Fibroblast of lung (primary cell): ENCODE data around the gene FSIP1. TPM values are rescaled to one million over a fixed set of nuclear protein-coding genes. Genes with fewer than 3 reads are reported as not detected.

Experiments used
- DNase-seq, 2 donors: peaks; one replicate each; pipeline versions ENCODE4 v3.0.0 to v3.0.0-alpha.2; 2010; ENCODE audit warnings: low read depth in 2 of 2
- H2AFZ ChIP-seq: 2 replicates; pipeline ENCODE4 v1.5.1; 2012; ENCODE audit warnings: low read length, control low read depth, inconsistent platforms
- H3K27ac ChIP-seq: 2 replicates; pipeline ENCODE4 v1.5.1; 2011; ENCODE audit warnings: low read length, control low read depth; ENCODE audit not compliant: insufficient read depth
- H3K27me3 ChIP-seq: 2 replicates; pipeline ENCODE4 v1.5.1; 2011; ENCODE audit warnings: mild to moderate bottlenecking, low read length; ENCODE audit not compliant: control insufficient read depth, insufficient read depth
- H3K36me3 ChIP-seq: 2 replicates; pipeline ENCODE4 v1.5.1; 2011; ENCODE audit warnings: low read length; ENCODE audit not compliant: control insufficient read depth, insufficient read depth
- H3K4me1 ChIP-seq: 2 replicates; pipeline ENCODE4 v1.5.1; 2011; ENCODE audit warnings: low read length; ENCODE audit not compliant: control insufficient read depth, insufficient read depth; ENCODE audit errors: extremely low read depth
- H3K4me2 ChIP-seq: 2 replicates; pipeline ENCODE4 v1.5.1; 2011; ENCODE audit warnings: low read length, control low read depth; ENCODE audit not compliant: insufficient read depth; ENCODE audit errors: extremely low read depth
- H3K4me3 ChIP-seq, 4 experiments: fragments of 200-600 bp in 1 of 4; sonication (generic) in 1 of 4; replicated peaks in 1 of 4; 2 replicates each; pipeline ENCODE4 v1.5.1; 2011 to 2016; ENCODE audit warnings: low read length in 4 of 4, low read depth in 3 of 4, mild to moderate bottlenecking in 3 of 4, control low read depth in 2 of 4, inconsistent platforms in 1 of 4, mixed read lengths in 1 of 4; ENCODE audit not compliant: insufficient read depth in 1 of 4; ENCODE audit errors: control extremely low read depth in 1 of 4
- H3K79me2 ChIP-seq: 2 replicates; pipeline ENCODE4 v1.5.1; 2012; ENCODE audit warnings: mild to moderate bottlenecking, low read length, inconsistent platforms; ENCODE audit not compliant: control insufficient read depth, insufficient read depth
- H3K9ac ChIP-seq: 2 replicates; pipeline ENCODE4 v1.5.1; 2011; ENCODE audit warnings: mild to moderate bottlenecking, low read length, control low read depth; ENCODE audit not compliant: insufficient read depth
- H3K9me3 ChIP-seq: 2 replicates; pipeline ENCODE4 v1.5.1; 2012; ENCODE audit warnings: low read depth, low read length; ENCODE audit not compliant: control insufficient read depth, insufficient read depth
- H4K20me1 ChIP-seq: 2 replicates; pipeline ENCODE4 v1.5.1; 2011; ENCODE audit warnings: low read length; ENCODE audit not compliant: control insufficient read depth, insufficient read depth; ENCODE audit errors: extremely low read depth
- CTCF ChIP-seq, 2 donors: IDR thresholded peaks in 1 of 2; conservative IDR thresholded peaks in 1 of 2; 1 replicate in 1 of 2; 2 replicates in 1 of 2; pipeline ENCODE4 v1.5.1; 2011 to 2012; ENCODE audit warnings: low read length in 2 of 2, control low read depth in 1 of 2, inconsistent platforms in 1 of 2, low read depth in 1 of 2, mild to moderate bottlenecking in 1 of 2
- EZH2 ChIP-seq: IDR thresholded peaks from 2 replicates; pipeline ENCODE4 v1.5.1; 2012; ENCODE audit warnings: low read length, control low read depth, mild to moderate bottlenecking; ENCODE audit errors: missing control alignments
- polyA plus RNA-seq, 2 donors: library from polyadenylated mRNA; depleted of rRNA in 1 of 2; stranded (reverse) in 1 of 2; unstranded in 1 of 2; fragments of >200 nt; gene quantifications; 2 replicates each; pipeline ENCODE4 v1.2.1, GENCODE V29; 2011 to 2012; ENCODE audit warnings: missing spikeins in 1 of 2
- total RNA-seq: library from RNA; depleted of rRNA; stranded (reverse); fragments of >200 nt; gene quantifications from 2 replicates; pipeline ENCODE4 v1.2.1, GENCODE V29; 2014

FSIP1 gene
- total and polyA plus RNA-seq, 2 donors (not counting 1 experiment from before 2014, with no cell fraction given), result 0.50 to 5.1 TPM

- TF ChIP-seq EZH2, result no peak
- peak in 1 of 2 donors; percentile 11 for TF ChIP-seq CTCF (conservative IDR thresholded peaks at IDR 0.05 in 1 of 2, IDR thresholded peaks at IDR 0.05 in 1 of 2; ENCODE audit: low read depth in 1 of 2, low read length in 2 of 2)
- Histone ChIP-seq H3K79me2 (no peaks in the 10 kb centered on the region), H3K27me3 (no peaks in the 10 kb centered on the region), H3K9me3 (no peaks in the 10 kb centered on the region), H4K20me1 (no peaks in the 10 kb centered on the region), H3K36me3 (no peaks in the 10 kb centered on the region), H3K9ac (no peak overlapping the region), H3K4me3 (peak overlapping the region in 2 of 4 experiments; percentile 5 to 36), H3K27ac (peak overlapping the region; percentile 20), H3K4me2 (peak overlapping the region; percentile 72), H3K4me1 (no peaks in the 10 kb centered on the region), H2AFZ (peak overlapping the region; percentile 76)
- DNase-seq, result peak; percentile 64 to 87
Observed at GRCh38 chr15:39770748-39771689, 11.6 kb downstream of the FSIP1 start.

GRCh38 chr15:39767921-39768320, 14.7 kb downstream of the FSIP1 start:
- no peak overlapping the region for H3K4me3 ChIP-seq
- no peaks in the 10 kb centered on the region for H3K9me3 ChIP-seq
- no peak for TF ChIP-seq CTCF (conservative IDR thresholded peaks at IDR 0.05 in 1 of 2, IDR thresholded peaks at IDR 0.05 in 1 of 2; ENCODE audit: low read depth in 1 of 2, low read length in 2 of 2)
- TF ChIP-seq EZH2, result no peak
- H3K27ac ChIP-seq, result no peak overlapping the region
- no peak for DNase-seq
- no peak overlapping the region for H2AFZ ChIP-seq
- no peak overlapping the region for H3K4me2 ChIP-seq
- H4K20me1 ChIP-seq, result no peaks in the 10 kb centered on the region
- no peaks in the 10 kb centered on the region for H3K79me2 ChIP-seq
- no peak overlapping the region for H3K9ac ChIP-seq
- no peaks in the 10 kb centered on the region for H3K27me3 ChIP-seq
- no peaks in the 10 kb centered on the region for H3K36me3 ChIP-seq
- no peaks in the 10 kb centered on the region for H3K4me1 ChIP-seq

GRCh38 chr15:39761006-39761405, 21.6 kb downstream of the FSIP1 start:
- H3K4me1 ChIP-seq, result no peaks in the 10 kb centered on the region
- DNase-seq, result peak in 1 of 2 donors; percentile 30
- H2AFZ ChIP-seq, result no peak overlapping the region
- no peak overlapping the region for H3K4me3 ChIP-seq
- no peak overlapping the region for H3K4me2 ChIP-seq
- H4K20me1 ChIP-seq, result no peaks in the 10 kb centered on the region
- no peaks in the 10 kb centered on the region for H3K27me3 ChIP-seq
- H3K36me3 ChIP-seq, result no peaks in the 10 kb centered on the region
- no peaks in the 10 kb centered on the region for H3K79me2 ChIP-seq
- no peak overlapping the region for H3K27ac ChIP-seq
- H3K9ac ChIP-seq, result no peak overlapping the region
- no peaks in the 10 kb centered on the region for H3K9me3 ChIP-seq
- no peak for TF ChIP-seq CTCF (conservative IDR thresholded peaks at IDR 0.05 in 1 of 2, IDR thresholded peaks at IDR 0.05 in 1 of 2; ENCODE audit: low read depth in 1 of 2, low read length in 2 of 2)
- no peak for TF ChIP-seq EZH2
